ENCODE measurements around the gene FRYL. TPM values are rescaled to one million over a fixed set of nuclear protein-coding genes. Genes with fewer than 3 reads are reported as not detected.

FRYL gene
- polyA plus RNA-seq, 1 donor from 2014 or later = 64.0 TPM

- H4K20me1 ChIP-seq (ENCODE audit: insufficient read depth) = no peaks in the 10 kb centered on the region
- no peak overlapping the region for H3K4me3 ChIP-seq (ENCODE audit: low read length)
- H3K9ac ChIP-seq (ENCODE audit: low read length) = no peak overlapping the region
- no peak overlapping the region for H3K27ac ChIP-seq (ENCODE audit: low read length)
- H3K9me2 ChIP-seq (ENCODE audit: insufficient read depth, low read length) = no peaks in the 10 kb centered on the region
- TF ChIP-seq MXI1 (conservative IDR thresholded peaks at IDR 0.05; ENCODE audit: poor library complexity, severe bottlenecking) (no peak), TAF1 (IDR thresholded peaks at IDR 0.05; ENCODE audit: low read depth) (no peak), CTCF (IDR thresholded peaks at IDR 0.05; ENCODE audit: poor library complexity, severe bottlenecking) (no peak), SMC3 (conservative IDR thresholded peaks at IDR 0.05; ENCODE audit: poor library complexity) (no peak), POLR2AphosphoS5 (IDR thresholded peaks at IDR 0.05) (no peak), EP300 (conservative IDR thresholded peaks at IDR 0.05; ENCODE audit: poor library complexity, severe bottlenecking) (no peak), RAD21 (conservative IDR thresholded peaks at IDR 0.05) (no peak), EZH2 (IDR thresholded peaks at IDR 0.05; ENCODE audit: borderline replicate concordance, insufficient read depth, low read length, poor library complexity, severe bottlenecking) (no peak)
- TF ChIP-seq, protein P1, sequence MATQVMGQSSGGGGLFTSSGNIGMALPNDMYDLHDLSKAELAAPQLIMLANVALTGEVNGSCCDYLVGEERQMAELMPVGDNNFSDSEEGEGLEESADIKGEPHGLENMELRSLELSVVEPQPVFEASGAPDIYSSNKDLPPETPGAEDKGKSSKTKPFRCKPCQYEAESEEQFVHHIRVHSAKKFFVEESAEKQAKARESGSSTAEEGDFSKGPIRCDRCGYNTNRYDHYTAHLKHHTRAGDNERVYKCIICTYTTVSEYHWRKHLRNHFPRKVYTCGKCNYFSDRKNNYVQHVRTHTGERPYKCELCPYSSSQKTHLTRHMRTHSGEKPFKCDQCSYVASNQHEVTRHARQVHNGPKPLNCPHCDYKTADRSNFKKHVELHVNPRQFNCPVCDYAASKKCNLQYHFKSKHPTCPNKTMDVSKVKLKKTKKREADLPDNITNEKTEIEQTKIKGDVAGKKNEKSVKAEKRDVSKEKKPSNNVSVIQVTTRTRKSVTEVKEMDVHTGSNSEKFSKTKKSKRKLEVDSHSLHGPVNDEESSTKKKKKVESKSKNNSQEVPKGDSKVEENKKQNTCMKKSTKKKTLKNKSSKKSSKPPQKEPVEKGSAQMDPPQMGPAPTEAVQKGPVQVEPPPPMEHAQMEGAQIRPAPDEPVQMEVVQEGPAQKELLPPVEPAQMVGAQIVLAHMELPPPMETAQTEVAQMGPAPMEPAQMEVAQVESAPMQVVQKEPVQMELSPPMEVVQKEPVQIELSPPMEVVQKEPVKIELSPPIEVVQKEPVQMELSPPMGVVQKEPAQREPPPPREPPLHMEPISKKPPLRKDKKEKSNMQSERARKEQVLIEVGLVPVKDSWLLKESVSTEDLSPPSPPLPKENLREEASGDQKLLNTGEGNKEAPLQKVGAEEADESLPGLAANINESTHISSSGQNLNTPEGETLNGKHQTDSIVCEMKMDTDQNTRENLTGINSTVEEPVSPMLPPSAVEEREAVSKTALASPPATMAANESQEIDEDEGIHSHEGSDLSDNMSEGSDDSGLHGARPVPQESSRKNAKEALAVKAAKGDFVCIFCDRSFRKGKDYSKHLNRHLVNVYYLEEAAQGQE (IDR thresholded peaks at IDR 0.05; ENCODE audit: borderline replicate concordance) = no peak
- no peaks in the 10 kb centered on the region for H3K9me3 ChIP-seq (ENCODE audit: low read length)
- no peak overlapping the region for H3K4me2 ChIP-seq (ENCODE audit: low read length)
- no peaks in the 10 kb centered on the region for H3F3A ChIP-seq (ENCODE audit: insufficient read depth, low read length, poor library complexity, severe bottlenecking)
- no peak overlapping the region for H2AFZ ChIP-seq (ENCODE audit: low read depth, low read length)
- H3K79me2 ChIP-seq (replicated peaks; ENCODE audit: insufficient read depth, low read length) = peaks cover 44% of the 10 kb centered on the region
- no peaks in the 10 kb centered on the region for H3K36me3 ChIP-seq (ENCODE audit: insufficient read depth, low read length)
- no peaks in the 10 kb centered on the region for H3K27me3 ChIP-seq (ENCODE audit: insufficient read depth, low read depth, low read length)
Measured at GRCh38 chr4:48722509-48723446, 57.3 kb downstream of the FRYL start.

- TF ChIP-seq EP300 (conservative IDR thresholded peaks at IDR 0.05; ENCODE audit: poor library complexity, severe bottlenecking) (no peak), TAF1 (IDR thresholded peaks at IDR 0.05; ENCODE audit: low read depth) (no peak), RAD21 (conservative IDR thresholded peaks at IDR 0.05) (no peak), MXI1 (conservative IDR thresholded peaks at IDR 0.05; ENCODE audit: poor library complexity, severe bottlenecking) (no peak), EZH2 (IDR thresholded peaks at IDR 0.05; ENCODE audit: borderline replicate concordance, insufficient read depth, low read length, poor library complexity, severe bottlenecking) (no peak), SMC3 (conservative IDR thresholded peaks at IDR 0.05; ENCODE audit: poor library complexity) (no peak), POLR2AphosphoS5 (IDR thresholded peaks at IDR 0.05) (no peak), CTCF (IDR thresholded peaks at IDR 0.05; ENCODE audit: poor library complexity, severe bottlenecking) (no peak)
- TF ChIP-seq, protein P1 (IDR thresholded peaks at IDR 0.05; ENCODE audit: borderline replicate concordance) = no peak
- H4K20me1 ChIP-seq (ENCODE audit: insufficient read depth) = no peaks in the 10 kb centered on the region
- H3K27me3 ChIP-seq (ENCODE audit: insufficient read depth, low read depth, low read length) = no peaks in the 10 kb centered on the region
- H3K79me2 ChIP-seq (replicated peaks; ENCODE audit: insufficient read depth, low read length) = peaks cover 25% of the 10 kb centered on the region
- H3K4me2 ChIP-seq (ENCODE audit: low read length) = no peak overlapping the region
- no peak overlapping the region for H3K4me3 ChIP-seq (ENCODE audit: low read length)
- H3K36me3 ChIP-seq (ENCODE audit: insufficient read depth, low read length) = no peaks in the 10 kb centered on the region
- H3K27ac ChIP-seq (ENCODE audit: low read length) = no peak overlapping the region
- H3K9me2 ChIP-seq (ENCODE audit: insufficient read depth, low read length) = no peaks in the 10 kb centered on the region
- H2AFZ ChIP-seq (ENCODE audit: low read depth, low read length) = no peak overlapping the region
- H3K9me3 ChIP-seq (ENCODE audit: low read length) = no peaks in the 10 kb centered on the region
- no peak overlapping the region for H3K9ac ChIP-seq (ENCODE audit: low read length)
- no peaks in the 10 kb centered on the region for H3F3A ChIP-seq (ENCODE audit: insufficient read depth, low read length, poor library complexity, severe bottlenecking)
Measured at GRCh38 chr4:48720459-48720858, 59.6 kb downstream of the FRYL start.
